CD14-positive monocyte (primary cell): ENCODE measurements around the gene TBCK. TPM values are rescaled to one million over a fixed set of nuclear protein-coding genes. Genes with fewer than 3 reads are reported as not detected.

Experiments
- DNase-seq, 3 donors: peaks; one replicate each; pipeline ENCODE4 v3.0.0-alpha.2; 2011 to 2022
- H2AFZ ChIP-seq: 2 replicates; pipeline ENCODE4 v1.6.0; 2012; ENCODE audit warnings: mild to moderate bottlenecking, low read depth, low read length, inconsistent platforms; ENCODE audit not compliant: insufficient read depth, poor library complexity, severe bottlenecking
- H3K27ac ChIP-seq, 2 donors: 1 replicate in 1 of 2; 2 replicates in 1 of 2; pipeline ENCODE4 v1.5.1; 2012 to 2013; ENCODE audit warnings: low read length in 2 of 2, control low read depth in 1 of 2, inconsistent platforms in 1 of 2, low read depth in 1 of 2, mild to moderate bottlenecking in 1 of 2
- H3K27me3 ChIP-seq, 2 donors: one replicate each; pipeline versions ENCODE4 v1.6.0 to v1.6.1; 2011 to 2013; ENCODE audit warnings: low read length in 2 of 2; ENCODE audit not compliant: control insufficient read depth in 2 of 2, insufficient read depth in 2 of 2
- H3K36me3 ChIP-seq, 2 donors: replicated peaks in 1 of 2; 1 replicate in 1 of 2; 2 replicates in 1 of 2; pipeline versions ENCODE4 v1.5.1 to v1.6.1; 2012 to 2013; ENCODE audit warnings: low read length in 2 of 2, control low read depth in 1 of 2, inconsistent platforms in 1 of 2, mild to moderate bottlenecking in 1 of 2; ENCODE audit not compliant: insufficient read depth in 2 of 2, control insufficient read depth in 1 of 2
- H3K4me1 ChIP-seq, 2 donors: 1 replicate in 1 of 2; 2 replicates in 1 of 2; pipeline versions ENCODE4 v1.5.1 to v1.6.1; 2012 to 2013; ENCODE audit warnings: low read length in 2 of 2, control low read depth in 1 of 2, inconsistent platforms in 1 of 2, mild to moderate bottlenecking in 1 of 2, moderate library complexity in 1 of 2; ENCODE audit not compliant: insufficient read depth in 2 of 2, control insufficient read depth in 1 of 2
- H3K4me2 ChIP-seq: replicated peaks from 2 replicates; pipeline ENCODE3; 2012; ENCODE audit warnings: low read length, moderate library complexity, mild to moderate bottlenecking; ENCODE audit not compliant: poor library complexity, severe bottlenecking; ENCODE audit errors: extremely low read depth
- H3K4me3 ChIP-seq, 3 experiments: fragments of 200-600 bp in 1 of 3; sonication (generic) in 1 of 3; replicated peaks in 1 of 3; 1 replicate in 2 of 3; 2 replicates in 1 of 3; pipeline ENCODE4 v1.5.1; 2011 to 2013; ENCODE audit warnings: low read length in 3 of 3, mild to moderate bottlenecking in 3 of 3, control low read depth in 2 of 3, low read depth in 2 of 3, inconsistent platforms in 1 of 3, moderate library complexity in 1 of 3
- H3K79me2 ChIP-seq: 2 replicates; pipeline ENCODE4 v1.6.0; 2012; ENCODE audit warnings: mild to moderate bottlenecking, control low read depth, inconsistent platforms, low read length, moderate library complexity; ENCODE audit not compliant: insufficient read depth
- H3K9ac ChIP-seq: 2 replicates; pipeline ENCODE4 v1.6.0; 2017; ENCODE audit warnings: low read length, mild to moderate bottlenecking; ENCODE audit not compliant: insufficient read depth, poor library complexity, severe bottlenecking
- H3K9me3 ChIP-seq, 2 donors: replicated peaks in 1 of 2; 1 replicate in 1 of 2; 2 replicates in 1 of 2; pipeline versions ENCODE4 v1.5.1 to v1.6.1; 2012 to 2013; ENCODE audit warnings: low read length in 2 of 2, control low read depth in 1 of 2; ENCODE audit not compliant: control insufficient read depth in 1 of 2, insufficient read depth in 1 of 2
- H4K20me1 ChIP-seq: 2 replicates; pipeline ENCODE4 v1.6.0; 2012; ENCODE audit warnings: mild to moderate bottlenecking, low read length, control low read depth, moderate library complexity; ENCODE audit not compliant: insufficient read depth
- H3K27ac Mint-ChIP-seq, 7 donors: one replicate each; pipeline ENCODE4 v1.8.0; 2020; ENCODE audit warnings: mild to moderate bottlenecking in 7 of 7, mixed read lengths in 7 of 7, moderate library complexity in 6 of 7, inconsistent platforms in 2 of 7
- H3K27me3 Mint-ChIP-seq, 3 donors: one replicate each; pipeline ENCODE4 v1.8.0; 2021 to 2022; ENCODE audit warnings: low read depth in 3 of 3, mild to moderate bottlenecking in 3 of 3, mixed read lengths in 3 of 3, moderate library complexity in 3 of 3, inconsistent platforms in 1 of 3
- H3K36me3 Mint-ChIP-seq, 2 donors: one replicate each; pipeline ENCODE4 v1.8.0; 2020; ENCODE audit warnings: mixed read lengths in 2 of 2, inconsistent platforms in 1 of 2, mild to moderate bottlenecking in 1 of 2
- H3K4me1 Mint-ChIP-seq: one replicate; pipeline ENCODE4 v1.8.0; 2020; ENCODE audit warnings: mild to moderate bottlenecking, mixed read lengths
- H3K4me3 Mint-ChIP-seq, 2 donors: one replicate each; pipeline ENCODE4 v1.8.0; 2020; ENCODE audit warnings: mild to moderate bottlenecking in 2 of 2, mixed read lengths in 2 of 2, moderate library complexity in 1 of 2
- H3K9me3 Mint-ChIP-seq, 7 donors: one replicate each; pipeline ENCODE4 v1.8.0; 2020 to 2022; ENCODE audit warnings: mixed read lengths in 7 of 7, mild to moderate bottlenecking in 6 of 7, moderate library complexity in 6 of 7, inconsistent platforms in 2 of 7
- WGBS: methylation state at CpG from one replicate; pipeline ENCODE4 v1.1.5; 2013; ENCODE audit warnings: missing lambda C conversion rate; ENCODE audit not compliant: insufficient coverage; 5-methylcytosine and 5-hydroxymethylcytosine counted together
- intact Hi-C, 2 donors: fragments of 100-400 bp; cut with micrococcal nuclease; formaldehyde crosslinking; loops; one replicate each; pipeline versions ENCODE4 v1.15.0 to v1.15.1; 2023
- polyA plus RNA-seq, 3 donors: library from polyadenylated mRNA; depleted of rRNA in 1 of 3; unstranded in 2 of 3; stranded (reverse) in 1 of 3; fragments of 300-500 nt in 2 of 3; fragments of >200 nt in 1 of 3; fragmentation: Illumina TruSeq in 2 of 3; gene quantifications; 1 replicate in 2 of 3; 2 replicates in 1 of 3; pipeline ENCODE4 v1.2.3, GENCODE V29; 2012 to 2021
- TF ChIP-seq, protein P1 (sequence below): fragments of 200-600 bp; IDR thresholded peaks from one replicate; pipeline ENCODE4 v1.8.0; 2022; ENCODE audit warnings: antibody characterized with exemption, mild to moderate bottlenecking

TBCK gene
- polyA plus RNA-seq, 3 donors, result 8.0 to 14.0 (median 12.5) TPM

DNA sequence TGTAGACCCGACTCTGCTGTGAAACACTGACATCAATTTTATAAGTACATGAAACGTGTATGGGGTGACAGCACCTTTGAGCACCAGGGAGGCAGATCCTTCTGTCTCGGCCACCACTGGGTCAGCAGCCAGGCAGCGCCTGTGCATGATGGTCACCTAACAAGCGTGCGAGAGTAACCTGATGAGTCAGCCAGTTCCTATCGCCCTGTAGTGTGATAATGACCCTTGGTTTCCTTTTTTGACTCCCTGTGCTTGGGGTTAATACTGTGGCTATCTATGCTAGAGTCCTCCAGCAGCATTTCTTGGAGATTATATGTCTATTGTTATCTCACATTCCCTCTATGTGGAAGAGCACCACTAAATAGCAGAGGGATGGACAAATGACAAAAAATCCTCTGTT lies 319.2 kb downstream of the TBCK start:
- no peak overlapping the region for H2AFZ ChIP-seq
- Mint-ChIP-seq H3K4me3 (no peak overlapping the region), H3K4me1 (no peaks in the 10 kb centered on the region), H3K27me3 (no peaks in the 10 kb centered on the region), H3K36me3 (no peaks in the 10 kb centered on the region), H3K9me3 (peaks cover 0 to 3% (median 2%) of the 10 kb centered on the region in 7 donors), H3K27ac (no peak overlapping the region)
- no peak for DNase-seq
- H3K36me3 ChIP-seq, result no peaks in the 10 kb centered on the region
- WGBS, result 100% methylated on average over 3 of the region's 7 CpGs
- H4K20me1 ChIP-seq, result no peaks in the 10 kb centered on the region
- H3K27ac ChIP-seq, result no peak overlapping the region
- H3K9me3 ChIP-seq, result no peaks in the 10 kb centered on the region
- no peaks in the 10 kb centered on the region for H3K79me2 ChIP-seq
- no peaks in the 10 kb centered on the region for H3K4me1 ChIP-seq
- H3K4me2 ChIP-seq, result no peak overlapping the region
- TF ChIP-seq, protein P1, sequence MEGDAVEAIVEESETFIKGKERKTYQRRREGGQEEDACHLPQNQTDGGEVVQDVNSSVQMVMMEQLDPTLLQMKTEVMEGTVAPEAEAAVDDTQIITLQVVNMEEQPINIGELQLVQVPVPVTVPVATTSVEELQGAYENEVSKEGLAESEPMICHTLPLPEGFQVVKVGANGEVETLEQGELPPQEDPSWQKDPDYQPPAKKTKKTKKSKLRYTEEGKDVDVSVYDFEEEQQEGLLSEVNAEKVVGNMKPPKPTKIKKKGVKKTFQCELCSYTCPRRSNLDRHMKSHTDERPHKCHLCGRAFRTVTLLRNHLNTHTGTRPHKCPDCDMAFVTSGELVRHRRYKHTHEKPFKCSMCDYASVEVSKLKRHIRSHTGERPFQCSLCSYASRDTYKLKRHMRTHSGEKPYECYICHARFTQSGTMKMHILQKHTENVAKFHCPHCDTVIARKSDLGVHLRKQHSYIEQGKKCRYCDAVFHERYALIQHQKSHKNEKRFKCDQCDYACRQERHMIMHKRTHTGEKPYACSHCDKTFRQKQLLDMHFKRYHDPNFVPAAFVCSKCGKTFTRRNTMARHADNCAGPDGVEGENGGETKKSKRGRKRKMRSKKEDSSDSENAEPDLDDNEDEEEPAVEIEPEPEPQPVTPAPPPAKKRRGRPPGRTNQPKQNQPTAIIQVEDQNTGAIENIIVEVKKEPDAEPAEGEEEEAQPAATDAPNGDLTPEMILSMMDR, result no peak
- H3K4me3 ChIP-seq, result no peak overlapping the region
- intact Hi-C loops, result no loop called here
- no peak overlapping the region for H3K9ac ChIP-seq
- no peaks in the 10 kb centered on the region for H3K27me3 ChIP-seq

- Mint-ChIP-seq H3K27ac (no peak overlapping the region), H3K27me3 (no peaks in the 10 kb centered on the region), H3K4me3 (no peak overlapping the region), H3K9me3 (peaks cover 0 to 5% (median 2%) of the 10 kb centered on the region in 7 donors), H3K36me3 (no peaks in the 10 kb centered on the region), H3K4me1 (no peaks in the 10 kb centered on the region)
- DNase-seq, result no peak
- Histone ChIP-seq H3K9ac (no peak overlapping the region), H3K4me1 (no peaks in the 10 kb centered on the region), H2AFZ (no peak overlapping the region), H3K9me3 (peaks cover 0 to 4% of the 10 kb centered on the region in 2 donors), H3K4me2 (no peak overlapping the region), H3K27ac (no peak overlapping the region), H3K27me3 (no peaks in the 10 kb centered on the region), H4K20me1 (no peaks in the 10 kb centered on the region), H3K4me3 (no peak overlapping the region), H3K79me2 (no peaks in the 10 kb centered on the region), H3K36me3 (no peaks in the 10 kb centered on the region)
- TF ChIP-seq, protein P1, result no peak
- intact Hi-C loops, result no loop called here
- WGBS, result 85% methylated on average over 5 of the region's 5 CpGs
Observed at GRCh38 chr4:105994841-105995501, 321.0 kb downstream of the TBCK start.
